Chondrocyte (in vitro differentiated cells): ENCODE results near the gene PSENEN. TPM values are rescaled to one million over a fixed set of nuclear protein-coding genes. Genes with fewer than 3 reads are reported as not detected.

Source experiments
- DNase-seq: peaks from one replicate; pipeline ENCODE4 v3.0.0; 2021; ENCODE audit warnings: mixed read lengths, low spot score
- H3K27ac Mint-ChIP-seq: one replicate; pipeline ENCODE4 v1.8.0; 2021; ENCODE audit warnings: mild to moderate bottlenecking, moderate library complexity, mixed read lengths; ENCODE audit not compliant: unreplicated experiment
- H3K27me3 Mint-ChIP-seq: 2 replicates; pipeline ENCODE4 v1.8.0; 2021; ENCODE audit warnings: low read depth, mixed read lengths
- H3K36me3 Mint-ChIP-seq: 2 replicates; pipeline ENCODE4 v1.8.0; 2021; ENCODE audit warnings: low read depth, mixed read lengths
- H3K4me1 Mint-ChIP-seq: 2 replicates; pipeline ENCODE4 v1.8.0; 2021; ENCODE audit warnings: low read depth, mild to moderate bottlenecking, mixed read lengths
- H3K4me3 Mint-ChIP-seq: one replicate; pipeline ENCODE4 v1.8.0; 2021; ENCODE audit warnings: mild to moderate bottlenecking, moderate library complexity, mixed read lengths; ENCODE audit not compliant: unreplicated experiment
- H3K9me3 Mint-ChIP-seq: 2 replicates; pipeline ENCODE4 v1.8.0; 2021; ENCODE audit warnings: low read depth, mixed read lengths
- CTCF ChIP-seq: fragments of 200-600 bp; sonication (generic); IDR thresholded peaks from 2 replicates; pipeline ENCODE4 v1.5.0; 2021; ENCODE audit warnings: antibody characterized with exemption, mild to moderate bottlenecking, moderate library complexity
- total RNA-seq: library from RNA; stranded (reverse); gene quantifications from 3 replicates; pipeline ENCODE4 v1.2.1, GENCODE V29; 2021

Gene PSENEN
- total RNA-seq, 1 donor from 2014 or later = 59.9 TPM

GRCh38 chr19:35757749-35758608 lies 12.5 kb downstream of the PSENEN start, which contains the start of gene PROSER3:
TSS of gene PROSER3 (plus strand) at chr19:35758176. CDS start at chr19:35758216, 40 bp downstream.
- Mint-ChIP-seq H3K27me3 (no peaks in the 10 kb centered on the region), H3K36me3 (peaks cover 12% of the 10 kb centered on the region), H3K9me3 (no peaks in the 10 kb centered on the region), H3K4me1 (peaks cover 43% of the 10 kb centered on the region), H3K27ac (peak within 1 kb of the TSS; percentile 98), H3K4me3 (peak within 1 kb of the TSS; percentile 86)
- no peak for TF ChIP-seq CTCF
- no peak for DNase-seq

- H3K27ac Mint-ChIP-seq = no peak overlapping the region
- peak overlapping the region; percentile 86 for H3K4me3 Mint-ChIP-seq
- no peaks in the 10 kb centered on the region for H3K27me3 Mint-ChIP-seq
Observed at GRCh38 chr19:35759697-35760096, 14.2 kb downstream of the PSENEN start.

GRCh38 chr19:35760711-35761349 lies 15.4 kb downstream of the PSENEN start:
- no peak for TF ChIP-seq CTCF

More at GRCh38 chr19:35759697-35760096, 14.2 kb downstream of the PSENEN start:
- no peak for DNase-seq
- peaks cover 10% of the 10 kb centered on the region for H3K36me3 Mint-ChIP-seq
- H3K4me1 Mint-ChIP-seq = peaks cover 42% of the 10 kb centered on the region
- no peaks in the 10 kb centered on the region for H3K9me3 Mint-ChIP-seq
- TF ChIP-seq CTCF = no peak

GRCh38 chr19:35764432-35765315 lies 19.2 kb downstream of the PSENEN start:
- TF ChIP-seq CTCF = no peak
- peak; percentile 63 for DNase-seq
- no peak overlapping the region for H3K4me3 Mint-ChIP-seq
- H3K4me1 Mint-ChIP-seq = peaks cover 8% of the 10 kb centered on the region
- peaks cover 11% of the 10 kb centered on the region for H3K36me3 Mint-ChIP-seq
- no peaks in the 10 kb centered on the region for H3K27me3 Mint-ChIP-seq
- no peaks in the 10 kb centered on the region for H3K9me3 Mint-ChIP-seq
- no peak overlapping the region for H3K27ac Mint-ChIP-seq

More at GRCh38 chr19:35760711-35761349, 15.4 kb downstream of the PSENEN start:
- DNase-seq = no peak
- Mint-ChIP-seq H3K27ac (no peak overlapping the region), H3K27me3 (no peaks in the 10 kb centered on the region), H3K4me1 (peaks cover 36% of the 10 kb centered on the region), H3K4me3 (no peak overlapping the region), H3K9me3 (no peaks in the 10 kb centered on the region), H3K36me3 (peaks cover 10% of the 10 kb centered on the region)
